Measurements from ENCODE around the gene TROAP. TPM values are rescaled to one million over a fixed set of nuclear protein-coding genes. Genes with fewer than 3 reads are reported as not detected.
"Not testable (repeated sequence)": the region's sequence is repeated elsewhere in the genome, so short reads cannot be mapped to it uniquely, and the experiment has no call there.

Gene TROAP
- 35.2 and 50.5 TPM in 2 replicates for total RNA-seq (2014; rRNA removed; shearing (Covaris generic))
- 90.7 and 116 TPM in 2 replicates for polyA plus RNA-seq (2014; cell fraction: nucleus; rRNA removed)

GRCh38 chr12:49322708-49323523 is at the start of gene TROAP:
Gene TROAP, plus strand, starts transcription at chr12:49323255. Its CDS starts 354 bp downstream, at chr12:49323609.
- peak; percentile 99 for DNase-seq (ENCODE audit: extremely low read depth, low read depth)

GRCh38 chr12:49273726-49274395 is 49.2 kb upstream of the TROAP start:
- DNase-seq (ENCODE audit: extremely low read depth, low read depth) = no peak

- no peak for DNase-seq (ENCODE audit: extremely low read depth, low read depth)
Observed at GRCh38 chr12:49274396-49275069, 48.5 kb upstream of the TROAP start.

- DNase-seq (ENCODE audit: extremely low read depth, low read depth) = no peak
Observed at GRCh38 chr12:49276304-49277290, 46.5 kb upstream of the TROAP start.

- DNase-seq (ENCODE audit: extremely low read depth, low read depth) = no peak
Observed at GRCh38 chr12:49277466-49277865, 45.6 kb upstream of the TROAP start.

- DNase-seq (ENCODE audit: extremely low read depth, low read depth) = no peak
Observed at GRCh38 chr12:49279706-49280159, 43.3 kb upstream of the TROAP start.

GRCh38 chr12:49280545-49280944 is 42.5 kb upstream of the TROAP start:
- not testable (repeated sequence) for DNase-seq (ENCODE audit: extremely low read depth, low read depth)

GRCh38 chr12:49282302-49282701 is 40.8 kb upstream of the TROAP start:
- no peak for DNase-seq (ENCODE audit: extremely low read depth, low read depth)

- not testable (repeated sequence) for DNase-seq (ENCODE audit: extremely low read depth, low read depth)
Observed at GRCh38 chr12:49282740-49283375, 40.2 kb upstream of the TROAP start.

GRCh38 chr12:49283541-49284429 is 39.3 kb upstream of the TROAP start:
- no peak for DNase-seq (ENCODE audit: extremely low read depth, low read depth)

- no peak for DNase-seq (ENCODE audit: extremely low read depth, low read depth)
Observed at GRCh38 chr12:49284672-49285071, 38.4 kb upstream of the TROAP start.

GRCh38 chr12:49287876-49288275 is 35.2 kb upstream of the TROAP start:
- no peak for DNase-seq (ENCODE audit: extremely low read depth, low read depth)

GRCh38 chr12:49288412-49288853 is 34.6 kb upstream of the TROAP start:
- DNase-seq (ENCODE audit: extremely low read depth, low read depth) = peak; percentile 53

GRCh38 chr12:49288922-49289555 is 34.0 kb upstream of the TROAP start:
- DNase-seq (ENCODE audit: extremely low read depth, low read depth) = no peak

GRCh38 chr12:49292729-49293055 is 30.4 kb upstream of the TROAP start:
- DNase-seq (ENCODE audit: extremely low read depth, low read depth) = no peak

- no peak for DNase-seq (ENCODE audit: extremely low read depth, low read depth)
Observed at GRCh38 chr12:49293056-49293956, 29.7 kb upstream of the TROAP start.

All from NCI-H460 (cell line).